ENCODE data around the gene ATXN2.

- no peak for TF ChIP-seq POLR2A (IDR thresholded peaks at IDR 0.05)
- TF ChIP-seq CTCF (IDR thresholded peaks at IDR 0.05): no peak
These were observed 179.3 kb downstream of the ATXN2 start for GRCh38 chr12:111419784-111420183.

Measured in breast epithelium (tissue), 3 donors.